HG02870 (cell line): ENCODE data around the gene QKI.

Experiments used
- ATAC-seq: cut with Tn5 transposase; IDR thresholded peaks from one replicate; pipeline ENCODE4 v1.9.1; 2021; ENCODE audit warnings: mild to moderate bottlenecking, moderate library complexity; ENCODE audit not compliant: unreplicated experiment

The QKI gene

GRCh38 chr6:163390770-163391169 lies 23.7 kb upstream of the QKI start:
- ATAC-seq: no peak

- no peak for ATAC-seq
These were observed 22.5 kb upstream of the QKI start for GRCh38 chr6:163391985-163392384.

- no peak for ATAC-seq
These were observed 22.0 kb upstream of the QKI start for GRCh38 chr6:163392533-163392932.

GRCh38 chr6:163393923-163394322 lies 20.6 kb upstream of the QKI start:
- no peak for ATAC-seq

- no peak for ATAC-seq
These were observed 19.9 kb upstream of the QKI start for GRCh38 chr6:163394659-163395058.

- no peak for ATAC-seq
These were observed 19.2 kb upstream of the QKI start for GRCh38 chr6:163395122-163395830.

- ATAC-seq: no peak
These were observed 18.7 kb upstream of the QKI start for GRCh38 chr6:163395831-163396185.

GRCh38 chr6:163397326-163397725 lies 17.2 kb upstream of the QKI start:
- ATAC-seq: no peak

GRCh38 chr6:163398115-163398514 lies 16.4 kb upstream of the QKI start:
- no peak for ATAC-seq

GRCh38 chr6:163398815-163399214 lies 15.7 kb upstream of the QKI start:
- ATAC-seq: peak; percentile 73

- no peak for ATAC-seq
These were observed 14.0 kb upstream of the QKI start for GRCh38 chr6:163400509-163400908.

GRCh38 chr6:163401039-163401885 lies 13.3 kb upstream of the QKI start:
- no peak for ATAC-seq

- ATAC-seq: no peak
These were observed 11.9 kb upstream of the QKI start for GRCh38 chr6:163402616-163403015.

- no peak for ATAC-seq
These were observed 9.7 kb upstream of the QKI start for GRCh38 chr6:163404825-163405265.

GRCh38 chr6:163405412-163406309 lies 8.9 kb upstream of the QKI start:
- peak; percentile 76 for ATAC-seq

- peak; percentile 1 for ATAC-seq
These were observed 8.2 kb upstream of the QKI start for GRCh38 chr6:163406366-163406765.

- no peak for ATAC-seq
These were observed 7.7 kb upstream of the QKI start for GRCh38 chr6:163406830-163407229.

- ATAC-seq: no peak
These were observed 6.0 kb upstream of the QKI start for GRCh38 chr6:163408352-163408991.

GRCh38 chr6:163409712-163410111 lies 4.8 kb upstream of the QKI start:
- ATAC-seq: no peak

GRCh38 chr6:163412341-163412740 lies 2.2 kb upstream of the QKI start:
- no peak for ATAC-seq
